Pancreas (tissue), 10 donors: Measurements from ENCODE around the gene ZDHHC1. TPM values are rescaled to one million over a fixed set of nuclear protein-coding genes. Genes with fewer than 3 reads are reported as not detected.

Experiments
- ATAC-seq, 4 donors: fragments of 200-7000 bp; cut with Tn5 transposase; one replicate each; pipeline versions ENCODE4 v1.8.0 to v1.9.1; 2020; ENCODE audit warnings: mild to moderate bottlenecking in 4 of 4, moderate library complexity in 4 of 4
- DNase-seq, 6 donors: peaks; one replicate each; pipeline ENCODE4 v3.0.0-alpha.2; 2020
- FAIRE-seq: peaks from 2 replicates; lab custom pipeline; 2012; peaks lifted over from hg19 to GRCh38; lab: Jason Lieb, UNC
- H3K27ac ChIP-seq, 4 donors: fragments of 200-600 bp; sonication (generic); 1 replicate in 3 of 4; 2 replicates in 1 of 4; pipeline versions ENCODE4 v1.5.0 to v1.8.0; 2020
- H3K27me3 ChIP-seq, 4 donors: fragments of 200-600 bp; one replicate each; pipeline ENCODE4 v1.8.0; 2021
- H3K36me3 ChIP-seq, 3 donors: fragments of 200-600 bp; sonication (generic) in 1 of 3; one replicate each; pipeline versions ENCODE4 v1.5.0 to v1.8.0; 2020 to 2021
- H3K4me1 ChIP-seq, 3 donors: fragments of 200-600 bp; one replicate each; pipeline ENCODE4 v1.8.0; 2021
- H3K4me3 ChIP-seq, 4 donors: fragments of 200-600 bp; sonication (generic) in 2 of 4; one replicate each; pipeline versions ENCODE4 v1.5.0 to v1.8.0; 2020 to 2021
- H3K9me3 ChIP-seq, 4 donors: fragments of 200-600 bp; one replicate each; pipeline ENCODE4 v1.8.0; 2021
- WGBS, 2 donors: extraction: QIAGEN DNeasy Blood & Tissue Kit; methylation state at CpG; one replicate each; pipeline ENCODE4 v1.1.7; 2013; 5-methylcytosine and 5-hydroxymethylcytosine counted together
- intact Hi-C, 3 donors: fragments of 100-400 bp; cut with DNase I; formaldehyde crosslinking; loops; one replicate each; pipeline versions ENCODE4 v1.11.1 to v1.14.2; 2022
- polyA plus RNA-seq, 2 donors: library from polyadenylated mRNA; stranded (reverse); fragments of 200-250 nt; gene quantifications; one replicate each; pipeline ENCODE4 v1.2.3, GENCODE V29; 2013
- total RNA-seq, 6 donors: library from RNA; stranded (reverse); fragmentation: NEBNext Ultra II Directional in 4 of 6; extraction: Animal tissue kit (Norgen Biotek cat#: 25700) in 4 of 6; gene quantifications; one replicate each; pipeline versions ENCODE4 v1.2.1 to v1.2.4, GENCODE V29; 2021 to 2023
- TF ChIP-seq, protein P1 (sequence below), 4 donors: fragments of 200-600 bp; sonication (generic) in 3 of 4; IDR thresholded peaks; one replicate each; pipeline versions ENCODE4 v1.5.0 to v1.8.0; 2021; ENCODE audit warnings: antibody characterized with exemption in 4 of 4
- donor health status: healthy with polysubstance abuse.
- donor health status: DM: no; HTN: no; CAD: no; lungs with moderate emphysema.
- donor health status: DM: no; HTN: no; CAD: no.
- donor health status: control.
- donor health status: control.
- donor health status: Bipolar disorder and iron deficiency.
- donor health status: DM: yes; HTN: yes; CAD: no.
- donor health status: DM: no; HTN: no; CAD: no.
- donor health status: DM: no; HTN: no; CAD: no.
- donor health status: DM: yes; HTN: yes; CAD: no.

ZDHHC1 gene
- total and polyA plus RNA-seq, 8 donors, result 8.1 to 15.2 (median 10.0) TPM

- TF ChIP-seq, protein P1, sequence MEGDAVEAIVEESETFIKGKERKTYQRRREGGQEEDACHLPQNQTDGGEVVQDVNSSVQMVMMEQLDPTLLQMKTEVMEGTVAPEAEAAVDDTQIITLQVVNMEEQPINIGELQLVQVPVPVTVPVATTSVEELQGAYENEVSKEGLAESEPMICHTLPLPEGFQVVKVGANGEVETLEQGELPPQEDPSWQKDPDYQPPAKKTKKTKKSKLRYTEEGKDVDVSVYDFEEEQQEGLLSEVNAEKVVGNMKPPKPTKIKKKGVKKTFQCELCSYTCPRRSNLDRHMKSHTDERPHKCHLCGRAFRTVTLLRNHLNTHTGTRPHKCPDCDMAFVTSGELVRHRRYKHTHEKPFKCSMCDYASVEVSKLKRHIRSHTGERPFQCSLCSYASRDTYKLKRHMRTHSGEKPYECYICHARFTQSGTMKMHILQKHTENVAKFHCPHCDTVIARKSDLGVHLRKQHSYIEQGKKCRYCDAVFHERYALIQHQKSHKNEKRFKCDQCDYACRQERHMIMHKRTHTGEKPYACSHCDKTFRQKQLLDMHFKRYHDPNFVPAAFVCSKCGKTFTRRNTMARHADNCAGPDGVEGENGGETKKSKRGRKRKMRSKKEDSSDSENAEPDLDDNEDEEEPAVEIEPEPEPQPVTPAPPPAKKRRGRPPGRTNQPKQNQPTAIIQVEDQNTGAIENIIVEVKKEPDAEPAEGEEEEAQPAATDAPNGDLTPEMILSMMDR (IDR thresholded peaks at IDR 0.05), result no peak
- no peaks in the 10 kb centered on the region for H3K27me3 ChIP-seq
- H3K4me3 ChIP-seq, result no peak overlapping the region
- no peaks in the 10 kb centered on the region for H3K9me3 ChIP-seq
- 82 to 89% methylated on average over 3 of the region's 3 CpGs for WGBS, 2 donors
- DNase-seq (no peak), FAIRE-seq (no peak), ATAC-seq (no peak)
- intact Hi-C loops, result no loop called here
- H3K36me3 ChIP-seq, result peaks cover 0 to 4% (median 0%) of the 10 kb centered on the region in 3 donors
- peak overlapping the region; percentile 26 to 81 (median 58) for H3K27ac ChIP-seq
- peaks cover 49 to 60% (median 52%) of the 10 kb centered on the region in 3 donors for H3K4me1 ChIP-seq
These were observed 33.5 kb upstream of the ZDHHC1 start for GRCh38 chr16:67449739-67450138.

GRCh38 chr16:67449336-67449735 is 33.1 kb upstream of the ZDHHC1 start:
- no peak for FAIRE-seq
- H3K9me3 ChIP-seq, result no peaks in the 10 kb centered on the region
- peak in 1 of 6 donors; percentile 62 for DNase-seq
- intact Hi-C loops, result no loop called here
- peaks cover 49 to 60% (median 52%) of the 10 kb centered on the region in 3 donors for H3K4me1 ChIP-seq
- H3K27me3 ChIP-seq, result no peaks in the 10 kb centered on the region
- peak overlapping the region in 2 of 4 donors; percentile 26 to 39 for H3K27ac ChIP-seq
- no peak for ATAC-seq
- 38 to 47% methylated on average over 2 of the region's 2 CpGs for WGBS, 2 donors
- peaks cover 0 to 4% (median 0%) of the 10 kb centered on the region in 3 donors for H3K36me3 ChIP-seq
- H3K4me3 ChIP-seq, result no peak overlapping the region
- TF ChIP-seq, protein P1 (IDR thresholded peaks at IDR 0.05), result no peak

DNA sequence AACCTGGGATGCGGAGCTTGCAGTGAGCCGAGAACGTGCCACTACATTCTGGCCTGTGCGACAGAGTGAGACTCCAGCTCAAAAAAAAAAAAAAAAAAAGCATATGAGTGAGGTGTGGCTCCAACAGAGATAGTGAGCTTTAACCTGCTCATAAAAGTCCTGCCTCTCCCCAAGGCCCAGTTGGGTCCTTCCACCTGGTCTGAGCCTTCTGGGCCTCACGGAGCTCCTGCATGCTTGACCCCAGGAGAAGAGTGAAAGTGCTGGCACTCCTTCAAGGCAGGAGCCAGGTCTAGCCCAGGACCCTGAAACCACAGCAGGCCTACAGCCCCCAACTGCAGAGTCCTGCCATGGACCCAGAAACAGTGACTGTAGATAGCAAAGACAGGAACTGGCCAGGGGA is 32.3 kb upstream of the ZDHHC1 start:
- DNase-seq (no peak), FAIRE-seq (no peak), ATAC-seq (no peak)
- TF ChIP-seq, protein P1 (IDR thresholded peaks at IDR 0.05), result no peak
- H3K4me3 ChIP-seq, result no peak overlapping the region
- H3K27me3 ChIP-seq, result no peaks in the 10 kb centered on the region
- peaks cover 0 to 4% (median 0%) of the 10 kb centered on the region in 3 donors for H3K36me3 ChIP-seq
- H3K27ac ChIP-seq, result no peak overlapping the region
- H3K4me1 ChIP-seq, result peaks cover 52 to 60% (median 52%) of the 10 kb centered on the region in 3 donors
- 95 to 98% methylated on average over 5 of the region's 5 CpGs for WGBS, 2 donors
- H3K9me3 ChIP-seq, result no peaks in the 10 kb centered on the region
- intact Hi-C loops, result no loop called here

DNA sequence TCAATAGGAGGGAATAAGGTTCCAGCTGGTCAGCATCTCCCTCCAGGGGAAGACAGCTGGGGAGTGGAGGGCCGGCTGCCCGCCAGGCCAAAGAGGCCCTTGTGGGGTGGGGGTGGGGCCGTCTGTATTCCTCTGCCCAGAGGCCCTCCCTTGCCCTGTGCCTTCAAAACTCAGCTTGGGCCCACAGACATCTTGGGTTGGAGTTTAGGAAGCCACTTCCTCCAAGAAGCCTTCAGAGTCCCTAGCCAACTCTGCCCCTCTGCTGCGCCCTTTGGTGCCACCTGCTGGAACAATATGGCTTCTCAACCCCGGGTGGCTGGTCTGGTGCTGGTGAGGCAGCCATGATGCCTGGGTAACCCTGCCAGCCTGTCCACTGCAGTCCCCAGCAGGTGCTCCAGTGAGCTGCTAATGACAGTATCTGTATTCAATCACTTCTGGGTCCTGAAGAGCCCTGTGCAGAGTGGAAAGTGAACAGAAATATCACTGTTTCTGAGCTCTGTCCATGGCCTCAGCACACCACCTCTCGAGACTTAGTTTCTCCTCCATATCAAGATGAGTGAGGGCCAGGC is 31.3 kb upstream of the ZDHHC1 start:
- Histone ChIP-seq H3K27ac (peak overlapping the region in 1 of 4 donors; percentile 6), H3K36me3 (peaks cover 0 to 4% (median 0%) of the 10 kb centered on the region in 3 donors), H3K4me1 (peaks cover 54 to 56% (median 54%) of the 10 kb centered on the region in 3 donors), H3K4me3 (no peak overlapping the region), H3K27me3 (no peaks in the 10 kb centered on the region), H3K9me3 (no peaks in the 10 kb centered on the region)
- peak in 5 of 6 donors; percentile 44 to 84 (median 75) for DNase-seq
- TF ChIP-seq, protein P1 (IDR thresholded peaks at IDR 0.05), result peak; percentile 10 to 34 (median 24)
- intact Hi-C loops, result no loop called here
- 61 to 71% methylated on average over 6 of the region's 6 CpGs for WGBS, 2 donors
- no peak for FAIRE-seq
- ATAC-seq, result peak; percentile 26 to 46 (median 38)

- peaks cover 50 to 56% (median 54%) of the 10 kb centered on the region in 3 donors for H3K4me1 ChIP-seq
- intact Hi-C loops, result no loop called here
- H3K4me3 ChIP-seq, result no peak overlapping the region
- peaks cover 0 to 4% (median 0%) of the 10 kb centered on the region in 3 donors for H3K36me3 ChIP-seq
- ATAC-seq, result no peak
- FAIRE-seq, result no peak
- H3K27ac ChIP-seq, result peak overlapping the region in 1 of 4 donors; percentile 6
- WGBS, 2 donors, result 66 to 68% methylated on average over 8 of the region's 8 CpGs
- no peaks in the 10 kb centered on the region for H3K27me3 ChIP-seq
- DNase-seq, result no peak
- TF ChIP-seq, protein P1 (IDR thresholded peaks at IDR 0.05), result no peak
- H3K9me3 ChIP-seq, result no peaks in the 10 kb centered on the region
These were observed 30.8 kb upstream of the ZDHHC1 start for GRCh38 chr16:67446968-67447507.
